ENCODE measurements around the gene CCDC30.

CCDC30 gene

GRCh38 chr1:42462828-42463763, at the start of gene CCDC30:
Gene CCDC30, plus strand, starts transcription at chr1:42463286. Its CDS starts 17,266 bp downstream, at chr1:42480552.
- in situ Hi-C loops (cut with HindIII; ENCODE audit: low pct_ligation_motif_present, low pct_unique_long_range_greater_than_20kb, low sequenced_read_pairs) = no loop called here
- peak; percentile 97 for DNase-seq

- DNase-seq = no peak
- in situ Hi-C loops (cut with HindIII; ENCODE audit: low pct_ligation_motif_present, low pct_unique_long_range_greater_than_20kb, low sequenced_read_pairs) = no loop called here
These were observed 48.3 kb upstream of the CCDC30 start for GRCh38 chr1:42414551-42415496.

GRCh38 chr1:42417166-42417565, 45.9 kb upstream of the CCDC30 start:
- in situ Hi-C loops (cut with HindIII; ENCODE audit: low pct_ligation_motif_present, low pct_unique_long_range_greater_than_20kb, low sequenced_read_pairs) = no loop called here
- DNase-seq = no peak

- in situ Hi-C loops (cut with HindIII; ENCODE audit: low pct_ligation_motif_present, low pct_unique_long_range_greater_than_20kb, low sequenced_read_pairs) = no loop called here
These were observed 44.6 kb upstream of the CCDC30 start for GRCh38 chr1:42418516-42418915.

GRCh38 chr1:42419126-42419821, 43.8 kb upstream of the CCDC30 start:
- in situ Hi-C loops (cut with HindIII; ENCODE audit: low pct_ligation_motif_present, low pct_unique_long_range_greater_than_20kb, low sequenced_read_pairs) = no loop called here
- DNase-seq = no peak

More at GRCh38 chr1:42418516-42418915, 44.6 kb upstream of the CCDC30 start:
- no peak for DNase-seq

- in situ Hi-C loops (cut with HindIII; ENCODE audit: low pct_ligation_motif_present, low pct_unique_long_range_greater_than_20kb, low sequenced_read_pairs) = no loop called here
These were observed 43.0 kb upstream of the CCDC30 start for GRCh38 chr1:42420121-42420520.

GRCh38 chr1:42420911-42421585, 42.0 kb upstream of the CCDC30 start:
- in situ Hi-C loops (cut with HindIII; ENCODE audit: low pct_ligation_motif_present, low pct_unique_long_range_greater_than_20kb, low sequenced_read_pairs) = no loop called here
- peak; percentile 65 for DNase-seq

More at GRCh38 chr1:42420121-42420520, 43.0 kb upstream of the CCDC30 start:
- no peak for DNase-seq

- in situ Hi-C loops (cut with HindIII; ENCODE audit: low pct_ligation_motif_present, low pct_unique_long_range_greater_than_20kb, low sequenced_read_pairs) = no loop called here
- DNase-seq = no peak
These were observed 40.3 kb upstream of the CCDC30 start for GRCh38 chr1:42422737-42423136.

- in situ Hi-C loops (cut with HindIII; ENCODE audit: low pct_ligation_motif_present, low pct_unique_long_range_greater_than_20kb, low sequenced_read_pairs) = no loop called here
- DNase-seq = no peak
These were observed 39.4 kb upstream of the CCDC30 start for GRCh38 chr1:42423681-42424080.

GRCh38 chr1:42424201-42424600, 38.9 kb upstream of the CCDC30 start:
- in situ Hi-C loops (cut with HindIII; ENCODE audit: low pct_ligation_motif_present, low pct_unique_long_range_greater_than_20kb, low sequenced_read_pairs) = no loop called here
- DNase-seq = no peak

GRCh38 chr1:42427240-42427639, 35.8 kb upstream of the CCDC30 start:
- in situ Hi-C loops (cut with HindIII; ENCODE audit: low pct_ligation_motif_present, low pct_unique_long_range_greater_than_20kb, low sequenced_read_pairs) = no loop called here
- DNase-seq = no peak

- in situ Hi-C loops (cut with HindIII; ENCODE audit: low pct_ligation_motif_present, low pct_unique_long_range_greater_than_20kb, low sequenced_read_pairs) = no loop called here
- no peak for DNase-seq
These were observed 33.5 kb upstream of the CCDC30 start for GRCh38 chr1:42429603-42430002.

- in situ Hi-C loops (cut with HindIII; ENCODE audit: low pct_ligation_motif_present, low pct_unique_long_range_greater_than_20kb, low sequenced_read_pairs) = no loop called here
- DNase-seq = no peak
These were observed 32.6 kb upstream of the CCDC30 start for GRCh38 chr1:42430286-42431135.

GRCh38 chr1:42431514-42431913, 31.6 kb upstream of the CCDC30 start:
- DNase-seq = no peak

GRCh38 chr1:42432714-42433113, 30.4 kb upstream of the CCDC30 start:
- no peak for DNase-seq
- in situ Hi-C loops (cut with HindIII; ENCODE audit: low pct_ligation_motif_present, low pct_unique_long_range_greater_than_20kb, low sequenced_read_pairs) = no loop called here

More at GRCh38 chr1:42431514-42431913, 31.6 kb upstream of the CCDC30 start:
- in situ Hi-C loops (cut with HindIII; ENCODE audit: low pct_ligation_motif_present, low pct_unique_long_range_greater_than_20kb, low sequenced_read_pairs) = no loop called here

GRCh38 chr1:42433369-42433768, 29.7 kb upstream of the CCDC30 start:
- DNase-seq = no peak
- in situ Hi-C loops (cut with HindIII; ENCODE audit: low pct_ligation_motif_present, low pct_unique_long_range_greater_than_20kb, low sequenced_read_pairs) = no loop called here

- DNase-seq = no peak
- in situ Hi-C loops (cut with HindIII; ENCODE audit: low pct_ligation_motif_present, low pct_unique_long_range_greater_than_20kb, low sequenced_read_pairs) = no loop called here
These were observed 28.7 kb upstream of the CCDC30 start for GRCh38 chr1:42434340-42434739.
